H1 (cell line): Measurements from ENCODE around the gene UBXN4. TPM values are rescaled to one million over a fixed set of nuclear protein-coding genes. Genes with fewer than 3 reads are reported as not detected.

Source experiments
- CTCF ChIA-PET: fragments of 300-600 bp; sonication (Branson Sonifier 250); formaldehyde crosslinking; loops from one replicate; lab custom pipeline; 2021; ENCODE audit not compliant: partially characterized antibody; lab: Charles Lee
- POLR2A ChIA-PET: fragments of 300-600 bp; sonication (Branson Sonifier 250); formaldehyde crosslinking; loops from one replicate; lab custom pipeline; 2021; ENCODE audit warnings: inconsistent platforms; ENCODE audit not compliant: partially characterized antibody; lab: Charles Lee
- DNase-seq, 2 experiments: peaks; one replicate each; pipeline versions ENCODE4 v3.0.0 to v3.0.0-alpha.2; 2010 to 2022; ENCODE audit warnings: low spot score in 2 of 2, low read depth in 1 of 2, mixed read lengths in 1 of 2
- FAIRE-seq: peaks from 2 replicates; lab custom pipeline; 2011; peaks lifted over from hg19 to GRCh38; lab: Jason Lieb, UNC
- H2AFZ ChIP-seq: 2 replicates; pipeline ENCODE4 v1.8.1; 2012; ENCODE audit warnings: low read length, inconsistent platforms
- H2AK5ac ChIP-seq: 2 replicates; pipeline ENCODE4 v1.6.1; 2013; ENCODE audit warnings: low read depth, low read length
- H2BK120ac ChIP-seq: replicated peaks from 2 replicates; pipeline ENCODE3; 2013; ENCODE audit warnings: low read depth, low read length, inconsistent platforms
- H2BK12ac ChIP-seq: 2 replicates; pipeline ENCODE4 v1.6.1; 2013; ENCODE audit warnings: low read depth, low read length
- H2BK15ac ChIP-seq: 2 replicates; pipeline ENCODE4 v1.6.1; 2013; ENCODE audit warnings: low read length
- H2BK20ac ChIP-seq: 2 replicates; pipeline ENCODE4 v1.6.1; 2013; ENCODE audit warnings: low read length
- H2BK5ac ChIP-seq: 2 replicates; pipeline ENCODE4 v1.6.1; 2013; ENCODE audit warnings: low read depth, low read length
- H3K14ac ChIP-seq: 2 replicates; pipeline ENCODE4 v1.6.1; 2013; ENCODE audit warnings: inconsistent platforms; ENCODE audit not compliant: insufficient read length
- H3K18ac ChIP-seq: 2 replicates; pipeline ENCODE4 v1.6.1; 2013; ENCODE audit warnings: low read length; ENCODE audit errors: extremely low read depth
- H3K23ac ChIP-seq: 2 replicates; pipeline ENCODE4 v1.6.1; 2013; ENCODE audit warnings: inconsistent platforms; ENCODE audit not compliant: insufficient read length
- H3K23me2 ChIP-seq: 2 replicates; pipeline ENCODE4 v1.6.1; 2013; ENCODE audit warnings: low read depth, low read length
- H3K27ac ChIP-seq: 2 replicates; pipeline ENCODE4 v1.6.1; 2011; ENCODE audit warnings: low read depth, low read length, inconsistent platforms
- H3K27me3 ChIP-seq, 4 experiments: replicated peaks in 1 of 4; 1 replicate in 1 of 4; 2 replicates in 3 of 4; pipeline versions ENCODE4 v1.6.1 to v1.8.1; 2011 to 2013; ENCODE audit warnings: low read length in 3 of 4, mild to moderate bottlenecking in 3 of 4, inconsistent platforms in 2 of 4, mixed read lengths in 2 of 4, moderate library complexity in 1 of 4; ENCODE audit not compliant: control insufficient read depth in 3 of 4, insufficient read depth in 3 of 4; ENCODE audit errors: extremely low read depth in 1 of 4
- H3K36me3 ChIP-seq, 4 experiments: 2 replicates each; pipeline versions ENCODE4 v1.6.1 to v1.8.1; 2011 to 2013; ENCODE audit warnings: mild to moderate bottlenecking in 4 of 4, low read length in 3 of 4, moderate library complexity in 2 of 4, control low read depth in 1 of 4, inconsistent platforms in 1 of 4; ENCODE audit not compliant: insufficient read depth in 4 of 4, control insufficient read depth in 2 of 4
- H3K4ac ChIP-seq: replicated peaks from 2 replicates; pipeline ENCODE3; 2013; ENCODE audit warnings: low read length, low read depth, mixed read lengths, inconsistent platforms; ENCODE audit not compliant: insufficient read length
- H3K4me1 ChIP-seq, 4 experiments: replicated peaks in 1 of 4; 1 replicate in 1 of 4; 2 replicates in 3 of 4; pipeline versions ENCODE4 v1.6.1 to v1.8.1; 2011 to 2013; ENCODE audit warnings: low read length in 3 of 4, inconsistent platforms in 2 of 4, mixed read lengths in 1 of 4; ENCODE audit not compliant: insufficient read depth in 4 of 4, control insufficient read depth in 3 of 4
- H3K4me2 ChIP-seq, 2 experiments: 2 replicates each; pipeline versions ENCODE4 v1.6.1 to v1.8.1; 2011 to 2013; ENCODE audit warnings: low read depth in 2 of 2, low read length in 2 of 2, control low read depth in 1 of 2, inconsistent platforms in 1 of 2, mild to moderate bottlenecking in 1 of 2; ENCODE audit not compliant: insufficient read depth in 1 of 2
- H3K4me3 ChIP-seq, 4 experiments: fragments of 200-600, 300-600 bp in 1 of 4; sonication (generic), shearing (Covaris generic), sonication (Bioruptor Twin) in 1 of 4; 2 replicates each; pipeline versions ENCODE4 v1.5.1 to v1.8.1; 2011 to 2016; ENCODE audit warnings: low read length in 4 of 4, low read depth in 3 of 4, control low read depth in 2 of 4, inconsistent platforms in 2 of 4, mild to moderate bottlenecking in 2 of 4, mixed read lengths in 1 of 4, moderate library complexity in 1 of 4; ENCODE audit not compliant: insufficient read depth in 2 of 4; ENCODE audit errors: extremely low read depth in 1 of 4
- H3K56ac ChIP-seq: replicated peaks from 2 replicates; pipeline ENCODE3; 2013; ENCODE audit warnings: low read depth, mild to moderate bottlenecking, mixed read lengths, low read length, inconsistent platforms; ENCODE audit not compliant: insufficient read length
- H3K79me1 ChIP-seq: 2 replicates; pipeline ENCODE4 v1.6.1; 2013; ENCODE audit warnings: low read depth, low read length, control low read depth
- H3K79me2 ChIP-seq, 2 experiments: 2 replicates each; pipeline versions ENCODE4 v1.6.1 to v1.8.1; 2012 to 2013; ENCODE audit warnings: low read length in 2 of 2, mild to moderate bottlenecking in 2 of 2, inconsistent platforms in 1 of 2; ENCODE audit not compliant: insufficient read depth in 2 of 2, control insufficient read depth in 1 of 2
- H3K9ac ChIP-seq, 4 experiments: replicated peaks in 1 of 4; 1 replicate in 1 of 4; 2 replicates in 3 of 4; pipeline versions ENCODE4 v1.6.1 to v1.8.1; 2011 to 2013; ENCODE audit warnings: low read depth in 3 of 4, low read length in 3 of 4, control low read depth in 2 of 4, mild to moderate bottlenecking in 2 of 4, moderate library complexity in 2 of 4, inconsistent platforms in 1 of 4; ENCODE audit errors: extremely low read depth in 1 of 4
- H3K9me3 ChIP-seq, 2 experiments: 2 replicates each; pipeline versions ENCODE4 v1.6.1 to v1.8.1; 2012 to 2013; ENCODE audit warnings: mild to moderate bottlenecking in 2 of 2, moderate library complexity in 2 of 2, control low read depth in 1 of 2, inconsistent platforms in 1 of 2, low read depth in 1 of 2, low read length in 1 of 2, mixed read lengths in 1 of 2; ENCODE audit not compliant: insufficient read depth in 2 of 2
- H4K20me1 ChIP-seq, 2 experiments: replicated peaks in 1 of 2; 2 replicates each; pipeline versions ENCODE3 to v1.8.1; 2011 to 2013; ENCODE audit warnings: inconsistent platforms in 2 of 2, low read length in 2 of 2, mild to moderate bottlenecking in 1 of 2; ENCODE audit not compliant: insufficient read depth in 2 of 2, control insufficient read depth in 1 of 2
- H4K5ac ChIP-seq: 2 replicates; pipeline ENCODE4 v1.6.1; 2013; ENCODE audit warnings: low read length, low read depth, mixed read lengths, inconsistent platforms; ENCODE audit not compliant: insufficient read length
- H4K8ac ChIP-seq: 2 replicates; pipeline ENCODE4 v1.8.0; 2013; ENCODE audit warnings: mild to moderate bottlenecking, moderate library complexity, low read length, inconsistent platforms; ENCODE audit not compliant: insufficient read depth; ENCODE audit errors: extremely low read depth
- H4K91ac ChIP-seq: replicated peaks from 2 replicates; pipeline ENCODE3; 2013; ENCODE audit warnings: low read length, mixed read lengths, inconsistent platforms; ENCODE audit not compliant: insufficient read length
- HDAC2 ChIP-seq, 2 experiments: fragments of 300-600 bp in 1 of 2; sonication (generic) in 1 of 2; IDR thresholded peaks; 2 replicates each; pipeline ENCODE4 v1.6.1; 2011 to 2012; ENCODE audit warnings: low read depth in 2 of 2, low read length in 2 of 2, mild to moderate bottlenecking in 2 of 2, moderate library complexity in 2 of 2, borderline replicate concordance in 1 of 2, inconsistent platforms in 1 of 2
- JUN ChIP-seq: IDR thresholded peaks from 2 replicates; pipeline ENCODE4 v1.6.1; 2011; ENCODE audit warnings: low read depth, mild to moderate bottlenecking, improper control_type of control experiment, low read length
- PHF8 ChIP-seq: fragments of 200-600 bp; sonication (generic); conservative IDR thresholded peaks from 2 replicates; pipeline ENCODE4 v1.7.1; 2012; ENCODE audit warnings: low read depth, mild to moderate bottlenecking, inconsistent platforms, low read length, moderate library complexity
- SP2 ChIP-seq: IDR thresholded peaks from 2 replicates; pipeline ENCODE4 v1.6.1; 2012; ENCODE audit warnings: mild to moderate bottlenecking, low read length, inconsistent platforms
- WGBS, 2 experiments: shearing (Covaris generic) in 1 of 2; methylation state at CpG; one replicate each; pipeline versions ENCODE4 v1.1.6 to v1.1.7; 2013 to 2015; ENCODE audit warnings: low lambda C conversion rate in 2 of 2, mixed read lengths in 2 of 2, inconsistent platforms in 1 of 2, low coverage in 1 of 2, missing lambda C conversion rate in 1 of 2; ENCODE audit not compliant: insufficient replicate concordance in 2 of 2, insufficient coverage in 1 of 2, insufficient read length in 1 of 2; ENCODE audit errors: extremely low coverage in 1 of 2, missing lambda C conversion rate in 1 of 2; 5-methylcytosine and 5-hydroxymethylcytosine counted together
- polyA plus RNA-seq, 7 experiments: library from polyadenylated mRNA; depleted of rRNA in 3 of 7; stranded (reverse) in 5 of 7; unstranded in 2 of 7; fragments of >200 nt in 5 of 7; fragments of 200-250 nt in 2 of 7; gene quantifications; 1 replicate in 5 of 7; 2 replicates in 1 of 7; 4 replicates in 1 of 7; pipeline versions ENCODE4 v1.2.1 to v1.2.3, GENCODE V29; 2011 to 2013; ENCODE audit warnings: missing spikeins in 2 of 7, mixed read lengths in 2 of 7
- total RNA-seq: library from RNA; stranded (reverse); fragmentation: NEBNext Ultra II Directional; extraction: Animal tissue kit (Norgen Biotek cat#: 25700); gene quantifications from 2 replicates; pipeline ENCODE4 v1.2.1, GENCODE V29; 2021

UBXN4 gene
- total and polyA plus RNA-seq, 2 of the 8 experiments (the other 6 are each of a cell fraction or from before 2014, with no cell fraction given): 20.1 to 64.2 TPM

DNA sequence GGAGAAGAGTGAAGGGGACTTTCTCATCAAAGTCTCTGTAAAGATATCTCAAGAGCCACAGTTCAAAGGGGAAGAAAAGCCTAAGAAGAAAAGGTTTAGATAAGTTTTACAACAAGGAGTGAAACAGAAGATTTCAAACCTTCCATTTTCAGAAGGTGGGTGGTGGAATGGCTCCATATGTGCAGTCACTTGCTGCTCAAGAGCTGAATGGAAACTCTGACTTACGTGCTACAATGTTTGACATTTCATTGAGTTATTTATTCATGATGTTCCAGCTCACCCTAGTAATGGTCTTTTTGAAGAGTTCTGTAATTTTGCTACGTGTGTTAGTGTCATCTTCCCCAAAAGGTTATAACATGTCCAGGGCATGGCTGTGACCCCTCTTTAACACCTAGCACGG is 73.6 kb downstream of the UBXN4 start:
- no peak overlapping the region for H4K91ac ChIP-seq
- H2BK15ac ChIP-seq: no peak overlapping the region
- no peaks in the 10 kb centered on the region for H3K23me2 ChIP-seq
- no peak overlapping the region for H4K8ac ChIP-seq
- H3K14ac ChIP-seq: no peak overlapping the region
- H3K9me3 ChIP-seq: no peaks in the 10 kb centered on the region
- no peak overlapping the region for H3K4ac ChIP-seq
- H3K79me1 ChIP-seq: no peaks in the 10 kb centered on the region
- CTCF ChIA-PET: interaction anchor here (3.5 kb wide), 1 partner anchor 17 kb away, joined by 24 read pairs; no protein-coding TSS in a partner anchor
- H3K18ac ChIP-seq: no peak overlapping the region
- no peak overlapping the region for H2AK5ac ChIP-seq
- no peak overlapping the region for H3K27ac ChIP-seq
- H4K20me1 ChIP-seq: no peaks in the 10 kb centered on the region
- H3K4me1 ChIP-seq: no peaks in the 10 kb centered on the region; a peak in 1 of 7 replicates
- H3K4me2 ChIP-seq: no peak overlapping the region
- no peak overlapping the region for H2BK5ac ChIP-seq
- no peak overlapping the region for H2BK20ac ChIP-seq
- no peak overlapping the region for H2AFZ ChIP-seq
- H3K36me3 ChIP-seq: no peaks in the 10 kb centered on the region
- H2BK120ac ChIP-seq: no peak overlapping the region
- no peak overlapping the region for H3K56ac ChIP-seq
- no peak for TF ChIP-seq PHF8
- TF ChIP-seq JUN: no peak
- no peak for TF ChIP-seq SP2
- TF ChIP-seq HDAC2 (IDR thresholded peaks at IDR 0.05; ENCODE audit: borderline replicate concordance in 1 of 2, low read depth in 2 of 2, low read length in 2 of 2): no peak
- TF ChIP-seq, all 59 proteins: peak for 0
- no peak overlapping the region for H3K9ac ChIP-seq
- 90% methylated on average over 3 of the region's 3 CpGs; no CpG with 5 or more reads in 1 of the 2 experiments for WGBS, 2 experiments
- H3K27me3 ChIP-seq: no peaks in the 10 kb centered on the region
- no peak overlapping the region for H2BK12ac ChIP-seq
- no peak overlapping the region for H3K23ac ChIP-seq
- H4K5ac ChIP-seq: no peak overlapping the region
- FAIRE-seq (no peak), DNase-seq (no peak)
- POLR2A ChIA-PET: interaction anchor here (0.8 kb wide), 1 partner anchor 24 kb away, joined by 4 read pairs; no protein-coding TSS in a partner anchor
- H3K4me3 ChIP-seq: no peak overlapping the region
- H3K79me2 ChIP-seq: no peaks in the 10 kb centered on the region
